ENCODE measurements around the gene SSBP2. TPM values are rescaled to one million over a fixed set of nuclear protein-coding genes. Genes with fewer than 3 reads are reported as not detected.
A peak's percentile ranks its signal among the peaks of the same experiment; 100 is the strongest.
"Not testable (repeated sequence)": the region's sequence is repeated elsewhere in the genome, so short reads cannot be mapped to it uniquely, and the experiment has no call there.

Gene SSBP2
- total RNA-seq, 2 experiments from 2014 or later = 14.5 to 14.7 TPM

GRCh38 chr5:81408496-81408895 is 342.4 kb downstream of the SSBP2 start:
- peaks cover 2% of the 10 kb centered on the region for H3K36me3 Mint-ChIP-seq (ENCODE audit: low read depth)
- no peak for DNase-seq
- CTCF ChIA-PET = interaction anchor here (1.0 to 1.3 kb wide), 2 partner anchors 17 to 818 kb away, joined by 3 to 4 read pairs; no protein-coding TSS in a partner anchor
- no peaks in the 10 kb centered on the region for H3K9me3 Mint-ChIP-seq
- H3K27ac Mint-ChIP-seq = no peak overlapping the region
- H3K27me3 Mint-ChIP-seq (ENCODE audit: low read depth) = no peaks in the 10 kb centered on the region
- no peaks in the 10 kb centered on the region for H3K4me1 Mint-ChIP-seq (ENCODE audit: low read depth)
- intact Hi-C loops (cut with micrococcal nuclease) = no loop called here
- no peak overlapping the region for H3K4me3 Mint-ChIP-seq

GRCh38 chr5:81407811-81408210 is 343.1 kb downstream of the SSBP2 start:
- H3K27ac Mint-ChIP-seq; H3K27me3 Mint-ChIP-seq (ENCODE audit: low read depth); H3K9me3 Mint-ChIP-seq; H3K4me1 Mint-ChIP-seq (ENCODE audit: low read depth); H3K36me3 Mint-ChIP-seq (ENCODE audit: low read depth); DNase-seq; intact Hi-C loops (cut with micrococcal nuclease); H3K4me3 Mint-ChIP-seq: not testable (repeated sequence)
- CTCF ChIA-PET = interaction anchor here (1.0 kb wide), 1 partner anchor 818 kb away, joined by 3 read pairs; no protein-coding TSS in a partner anchor

DNA sequence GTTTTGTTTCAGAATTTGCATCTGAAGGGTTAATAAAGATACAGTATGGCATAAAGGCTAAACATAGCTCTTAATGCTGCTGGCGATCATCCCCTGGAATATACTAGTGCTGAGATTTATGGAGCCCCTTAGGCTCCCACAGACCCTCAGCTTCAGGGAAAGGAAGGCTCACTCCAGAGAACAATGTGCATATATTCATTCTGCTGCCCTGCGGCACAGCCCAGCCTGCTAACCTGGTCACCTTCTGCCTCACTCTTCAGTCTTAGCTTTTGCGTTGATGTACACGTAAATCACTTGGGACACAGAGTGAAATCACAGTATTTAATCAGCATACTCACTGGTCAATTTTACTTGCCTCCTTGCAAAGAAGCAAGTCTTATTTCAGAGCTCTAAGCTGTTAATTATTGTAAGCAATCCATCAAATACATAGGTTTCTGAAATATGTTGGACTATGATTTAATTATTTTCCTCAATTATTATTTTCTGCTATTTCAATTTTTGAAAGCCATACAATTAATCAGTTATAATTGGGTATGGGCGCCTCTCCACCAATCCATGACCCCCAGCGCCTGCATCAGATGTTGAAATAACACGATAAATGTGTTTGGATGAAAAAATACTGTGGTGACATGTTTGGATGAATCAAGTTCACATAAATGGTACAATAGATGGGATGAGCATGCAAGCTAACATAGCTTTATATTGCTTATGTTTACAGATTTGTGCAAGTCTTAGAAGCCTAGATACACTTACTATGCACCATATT is 345.6 kb downstream of the SSBP2 start:
- intact Hi-C loops (cut with micrococcal nuclease) = no loop called here
- Mint-ChIP-seq H3K9me3 (no peaks in the 10 kb centered on the region), H3K27me3 (ENCODE audit: low read depth) (peaks cover 6% of the 10 kb centered on the region), H3K27ac (no peak overlapping the region), H3K4me3 (no peak overlapping the region), H3K4me1 (ENCODE audit: low read depth) (peaks cover 1% of the 10 kb centered on the region), H3K36me3 (ENCODE audit: low read depth) (peaks cover 2% of the 10 kb centered on the region)
- DNase-seq = no peak
- CTCF ChIA-PET = interaction anchor here (0.6 kb wide), 1 partner anchor 97 kb away, joined by 3 read pairs; no protein-coding TSS in a partner anchor

DNA sequence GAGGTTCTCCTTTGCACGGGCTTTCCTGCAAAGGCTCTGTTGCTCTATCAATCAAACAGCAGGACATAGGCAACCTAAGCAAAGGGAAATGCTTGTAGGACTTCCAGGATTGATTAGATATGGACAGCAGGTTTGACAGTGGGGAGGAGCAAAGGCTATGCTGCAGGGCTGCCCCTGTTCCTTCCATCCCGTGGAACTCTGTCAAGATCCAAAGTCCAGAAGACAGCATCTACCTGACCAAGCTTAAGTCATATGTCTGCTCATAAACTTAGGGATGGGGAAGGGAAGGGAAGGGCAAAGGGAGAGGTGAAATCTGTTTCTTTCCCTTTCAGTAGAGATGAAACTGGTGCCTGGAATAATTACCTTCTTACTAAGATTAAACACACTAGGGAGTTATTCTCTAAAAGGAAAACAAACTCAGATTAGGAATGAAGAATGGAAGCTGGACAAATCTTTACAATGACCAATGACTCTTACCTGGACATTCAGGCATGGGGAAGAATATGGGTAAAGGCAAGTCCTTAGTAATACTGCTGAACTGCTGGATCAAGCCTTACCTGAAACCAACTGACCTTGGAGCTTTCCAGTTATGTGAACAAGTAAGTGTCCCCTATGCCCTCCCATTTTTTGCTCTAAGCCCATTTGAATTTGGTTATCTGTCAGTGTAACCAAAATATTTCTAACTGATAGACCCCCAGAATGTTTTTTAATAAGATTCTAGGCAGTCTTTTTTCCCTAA is 348.5 kb downstream of the SSBP2 start:
- H3K4me1 Mint-ChIP-seq (ENCODE audit: low read depth) = peaks cover 1% of the 10 kb centered on the region
- no peak overlapping the region for H3K27ac Mint-ChIP-seq
- intact Hi-C loops (cut with micrococcal nuclease) = no loop called here
- no peaks in the 10 kb centered on the region for H3K36me3 Mint-ChIP-seq (ENCODE audit: low read depth)
- H3K4me3 Mint-ChIP-seq = no peak overlapping the region
- no peaks in the 10 kb centered on the region for H3K9me3 Mint-ChIP-seq
- H3K27me3 Mint-ChIP-seq (ENCODE audit: low read depth) = peaks cover 9% of the 10 kb centered on the region
- no peak for DNase-seq
- CTCF ChIA-PET = no interaction called here

DNA sequence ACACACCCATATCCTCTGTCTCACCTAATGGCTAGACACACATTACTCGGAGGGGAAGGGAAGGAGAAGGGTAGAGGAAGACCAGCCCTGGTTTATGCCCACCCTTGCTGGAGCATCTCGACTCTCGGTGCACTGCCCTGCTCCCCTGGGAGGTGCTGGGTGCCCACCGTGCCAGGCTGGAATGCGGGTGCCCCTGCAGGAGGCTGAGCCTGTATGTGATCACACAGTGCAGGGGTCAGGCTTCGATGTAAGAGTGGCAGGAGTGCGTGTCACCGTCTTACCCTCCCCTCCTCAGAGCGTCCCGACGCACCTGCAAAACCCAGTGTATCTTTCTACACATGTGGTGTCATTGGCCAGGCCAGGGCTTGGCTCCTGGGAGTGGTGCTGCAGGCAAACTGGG is 349.6 kb downstream of the SSBP2 start:
- CTCF ChIA-PET = no interaction called here
- peaks cover 16% of the 10 kb centered on the region for H3K27me3 Mint-ChIP-seq (ENCODE audit: low read depth)

GRCh38 chr5:81400375-81400774 is 350.5 kb downstream of the SSBP2 start:
- H3K27me3 Mint-ChIP-seq (ENCODE audit: low read depth) = peaks cover 23% of the 10 kb centered on the region
- H3K27ac Mint-ChIP-seq = no peak overlapping the region
- peaks cover 1% of the 10 kb centered on the region for H3K4me1 Mint-ChIP-seq (ENCODE audit: low read depth)
- no peaks in the 10 kb centered on the region for H3K36me3 Mint-ChIP-seq (ENCODE audit: low read depth)
- H3K9me3 Mint-ChIP-seq = no peaks in the 10 kb centered on the region
- H3K4me3 Mint-ChIP-seq = no peak overlapping the region
- intact Hi-C loops (cut with micrococcal nuclease) = no loop called here
- CTCF ChIA-PET = no interaction called here
- no peak for DNase-seq

More for the DNA sequence above, 349.6 kb downstream of the SSBP2 start:
- no peak for DNase-seq
- Mint-ChIP-seq H3K27ac (no peak overlapping the region), H3K9me3 (no peaks in the 10 kb centered on the region), H3K4me1 (ENCODE audit: low read depth) (peaks cover 1% of the 10 kb centered on the region), H3K36me3 (ENCODE audit: low read depth) (no peaks in the 10 kb centered on the region), H3K4me3 (no peak overlapping the region)
- intact Hi-C loops (cut with micrococcal nuclease) = no loop called here

DNA sequence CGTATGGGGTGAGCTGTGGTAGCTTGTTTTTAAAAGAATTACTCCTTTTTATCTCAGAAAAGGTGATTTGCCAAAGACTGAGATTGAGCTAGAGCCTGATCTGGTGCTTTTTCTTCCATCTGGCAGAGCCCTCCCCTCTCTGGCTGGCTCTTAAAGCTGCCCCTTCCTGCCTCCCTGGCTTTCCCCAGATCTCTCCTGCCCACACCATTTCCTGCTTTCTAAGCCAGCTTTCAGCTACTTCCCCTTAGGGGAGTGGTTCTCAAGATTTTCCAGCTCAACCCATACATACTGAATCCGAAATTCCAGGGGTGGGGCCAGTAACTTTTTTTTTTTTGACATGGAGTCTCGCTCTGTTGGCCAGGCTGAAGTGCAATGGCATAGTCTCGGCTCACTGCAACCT is 352.2 kb downstream of the SSBP2 start:
- no peak for DNase-seq
- peaks cover 34% of the 10 kb centered on the region for H3K27me3 Mint-ChIP-seq (ENCODE audit: low read depth)
- CTCF ChIA-PET = no interaction called here
- intact Hi-C loops (cut with micrococcal nuclease) = no loop called here
- peaks cover 5% of the 10 kb centered on the region for H3K4me1 Mint-ChIP-seq (ENCODE audit: low read depth)
- no peaks in the 10 kb centered on the region for H3K9me3 Mint-ChIP-seq
- H3K27ac Mint-ChIP-seq = no peak overlapping the region
- no peaks in the 10 kb centered on the region for H3K36me3 Mint-ChIP-seq (ENCODE audit: low read depth)
- no peak overlapping the region for H3K4me3 Mint-ChIP-seq

- CTCF ChIA-PET = no interaction called here
- Mint-ChIP-seq H3K27ac (no peak overlapping the region), H3K9me3 (no peaks in the 10 kb centered on the region), H3K4me1 (ENCODE audit: low read depth) (peaks cover 12% of the 10 kb centered on the region), H3K27me3 (ENCODE audit: low read depth) (peaks cover 44% of the 10 kb centered on the region), H3K4me3 (no peak overlapping the region), H3K36me3 (ENCODE audit: low read depth) (no peaks in the 10 kb centered on the region)
- DNase-seq = no peak
- intact Hi-C loops (cut with micrococcal nuclease) = no loop called here
Observed at GRCh38 chr5:81397176-81397575, 353.7 kb downstream of the SSBP2 start.

DNA sequence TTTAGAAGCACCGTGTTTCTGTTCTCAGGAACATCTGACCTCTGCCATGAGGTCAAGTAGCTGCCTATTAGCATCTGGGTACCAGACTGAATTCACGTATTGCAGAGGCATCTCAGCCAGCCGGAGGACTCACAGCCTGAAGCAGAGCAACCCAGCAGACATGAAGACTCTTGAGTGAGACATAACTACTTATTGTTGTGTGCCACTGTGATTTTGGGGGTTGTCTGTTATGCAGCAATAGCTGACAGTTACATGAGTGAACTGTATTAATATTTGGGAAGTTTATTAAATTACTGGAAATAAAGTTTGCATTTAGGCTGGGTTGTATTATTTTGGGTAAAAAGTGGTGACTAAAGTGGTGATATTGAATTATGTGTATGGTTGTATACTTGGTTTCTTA is 355.6 kb downstream of the SSBP2 start:
- peaks cover 48% of the 10 kb centered on the region for H3K27me3 Mint-ChIP-seq (ENCODE audit: low read depth)
- no peak overlapping the region for H3K27ac Mint-ChIP-seq
- no peak for DNase-seq
- CTCF ChIA-PET = interaction anchor here (0.9 kb wide), 1 partner anchor 13 kb away, joined by 3 read pairs; no protein-coding TSS in a partner anchor
- no peak overlapping the region for H3K4me3 Mint-ChIP-seq
- H3K9me3 Mint-ChIP-seq = no peaks in the 10 kb centered on the region
- intact Hi-C loops (cut with micrococcal nuclease) = no loop called here
- peaks cover 10% of the 10 kb centered on the region for H3K4me1 Mint-ChIP-seq (ENCODE audit: low read depth)
- no peaks in the 10 kb centered on the region for H3K36me3 Mint-ChIP-seq (ENCODE audit: low read depth)

DNA sequence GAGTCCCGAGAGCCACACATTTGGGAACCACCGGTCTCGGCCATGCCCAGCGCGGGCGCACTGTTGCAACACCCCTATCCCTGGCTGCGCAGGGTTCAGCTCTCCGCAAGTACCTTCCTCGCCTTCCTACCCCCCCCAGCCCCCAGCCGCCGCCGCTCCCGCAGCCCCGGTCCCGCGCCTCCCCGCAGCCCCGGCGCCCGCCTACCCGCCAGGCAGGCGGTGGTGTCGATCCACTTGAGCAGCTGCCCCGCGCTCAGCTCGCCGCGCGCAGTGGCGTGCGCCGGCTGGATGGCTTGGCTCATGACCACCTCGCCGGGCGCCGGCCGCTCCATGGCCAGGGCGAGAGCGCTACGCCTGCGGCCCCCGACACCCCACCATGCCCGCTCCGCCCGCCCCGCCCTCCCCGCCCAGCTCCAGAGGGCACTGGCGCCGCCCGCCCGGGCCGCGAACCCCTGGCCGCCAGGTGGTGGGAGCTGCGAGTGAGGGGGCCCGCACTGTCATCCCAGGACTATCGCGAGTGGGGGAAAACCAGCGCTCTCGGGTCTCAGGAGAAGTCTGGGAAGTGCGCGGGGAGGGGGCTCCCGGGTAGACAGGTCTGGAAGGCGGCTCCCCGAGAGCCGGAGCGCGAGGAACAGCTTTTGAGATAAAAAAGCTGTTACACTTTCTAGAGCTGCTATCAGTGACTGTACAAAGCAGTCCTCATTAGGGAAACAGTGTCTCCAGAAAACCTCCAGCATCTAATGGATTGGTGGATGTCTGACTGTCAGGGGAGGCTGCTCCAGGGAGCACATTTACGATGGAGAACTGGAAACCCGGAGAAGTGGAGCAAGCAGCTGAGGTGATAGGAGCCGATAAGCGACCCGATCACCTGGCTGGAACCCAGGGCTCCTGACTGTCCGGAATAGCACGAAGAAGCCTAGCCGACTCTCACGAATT is 356.8 kb downstream of the SSBP2 start, which contains the start of gene ACOT12:
ACOT12 (minus strand) TSS at position 352 of the 936 bp plus-strand sequence; CDS start at position 332, 20 bp downstream.
- H3K27me3 Mint-ChIP-seq (ENCODE audit: low read depth) = peaks cover 46% of the 10 kb centered on the region
- peak within 1 kb of the TSS; percentile 49 for H3K4me3 Mint-ChIP-seq
- peak; percentile 15 for DNase-seq
- H3K36me3 Mint-ChIP-seq (ENCODE audit: low read depth) = no peaks in the 10 kb centered on the region
- H3K9me3 Mint-ChIP-seq = no peaks in the 10 kb centered on the region
- intact Hi-C loops (cut with micrococcal nuclease) = no loop called here
- CTCF ChIA-PET = interaction anchor here (0.6 to 1.1 kb wide), 3 partner anchors 9 to 379 kb away, joined by 3 to 6 read pairs (median 4); no protein-coding TSS in a partner anchor
- H3K4me1 Mint-ChIP-seq (ENCODE audit: low read depth) = peaks cover 10% of the 10 kb centered on the region
- H3K27ac Mint-ChIP-seq = no peak within 1 kb of the TSS

GRCh38 chr5:81393430-81393782 is 357.5 kb downstream of the SSBP2 start:
- no peak overlapping the region for H3K27ac Mint-ChIP-seq
- peak overlapping the region; percentile 48 for H3K4me3 Mint-ChIP-seq
- no peak for DNase-seq
- H3K4me1 Mint-ChIP-seq (ENCODE audit: low read depth) = peaks cover 10% of the 10 kb centered on the region
- no peaks in the 10 kb centered on the region for H3K36me3 Mint-ChIP-seq (ENCODE audit: low read depth)
- H3K9me3 Mint-ChIP-seq = no peaks in the 10 kb centered on the region
- H3K27me3 Mint-ChIP-seq (ENCODE audit: low read depth) = peaks cover 50% of the 10 kb centered on the region
- CTCF ChIA-PET = interaction anchor here (0.6 to 1.1 kb wide), 2 partner anchors 8 to 380 kb away, joined by 4 to 6 read pairs; no protein-coding TSS in a partner anchor
- intact Hi-C loops (cut with micrococcal nuclease) = no loop called here

DNA sequence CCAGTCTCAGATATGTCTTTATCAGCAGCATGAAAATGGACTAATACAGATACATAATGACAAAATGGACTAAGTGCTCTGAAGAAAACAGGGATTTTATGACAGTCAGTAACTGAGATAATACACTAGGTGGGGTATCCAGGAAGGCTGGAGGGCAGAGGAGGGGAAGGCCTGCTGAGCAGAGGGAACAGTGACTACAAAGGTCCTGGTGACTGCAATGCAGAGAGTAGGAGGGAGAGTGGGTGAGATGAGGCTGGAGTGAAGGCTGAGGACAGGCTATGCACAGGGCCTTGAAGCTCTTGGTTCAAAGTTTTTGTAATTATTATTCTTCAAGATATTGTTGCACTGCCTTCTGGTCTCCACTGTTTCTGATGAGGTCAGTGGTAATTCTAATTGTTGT is 361.9 kb downstream of the SSBP2 start:
- H3K36me3 Mint-ChIP-seq (ENCODE audit: low read depth) = no peaks in the 10 kb centered on the region
- no peak for DNase-seq
- CTCF ChIA-PET = no interaction called here
- H3K27ac Mint-ChIP-seq = no peak overlapping the region
- peaks cover 28% of the 10 kb centered on the region for H3K27me3 Mint-ChIP-seq (ENCODE audit: low read depth)
- H3K4me1 Mint-ChIP-seq (ENCODE audit: low read depth) = peaks cover 7% of the 10 kb centered on the region
- no peaks in the 10 kb centered on the region for H3K9me3 Mint-ChIP-seq
- no peak overlapping the region for H3K4me3 Mint-ChIP-seq
- intact Hi-C loops (cut with micrococcal nuclease) = no loop called here
